22Rv1 (cell line): ENCODE results near the gene DAAM2.

Experiments used
- H3K27ac ChIP-seq: fragments of 450-650 bp; 2 replicates; pipeline ENCODE4 v1.5.1; 2017
- CTCF ChIP-seq: fragments of 450-650 bp; IDR thresholded peaks from 2 replicates; pipeline ENCODE4 v1.5.1; 2017; ENCODE audit warnings: mild to moderate bottlenecking
- ZFX ChIP-seq: fragments of 450-650 bp; IDR thresholded peaks from 2 replicates; pipeline ENCODE4 v1.6.1; 2017; ENCODE audit warnings: antibody characterized with exemption, borderline replicate concordance

Gene DAAM2

GRCh38 chr6:39787322-39787721 is 4.9 kb upstream of the DAAM2 start:
- TF ChIP-seq ZFX (no peak), CTCF (no peak)
- no peak overlapping the region for H3K27ac ChIP-seq

- no peak overlapping the region for H3K27ac ChIP-seq
- no peak for TF ChIP-seq ZFX
- TF ChIP-seq CTCF, result no peak
Observed at GRCh38 chr6:39790772-39791171, 1.4 kb upstream of the DAAM2 start.

GRCh38 chr6:39791311-39791710 is 865 bp upstream of the DAAM2 start:
- TF ChIP-seq ZFX, result no peak
- no peak for TF ChIP-seq CTCF
- H3K27ac ChIP-seq, result no peak overlapping the region

- TF ChIP-seq CTCF (no peak), ZFX (no peak)
Observed at GRCh38 chr6:39792540-39793450, 619 bp downstream of the DAAM2 start.

GRCh38 chr6:39793516-39793915 is 1.3 kb downstream of the DAAM2 start:
- no peak overlapping the region for H3K27ac ChIP-seq
- TF ChIP-seq ZFX (no peak), CTCF (no peak)

More at GRCh38 chr6:39792540-39793450, 619 bp downstream of the DAAM2 start:
- no peak overlapping the region for H3K27ac ChIP-seq

DNA sequence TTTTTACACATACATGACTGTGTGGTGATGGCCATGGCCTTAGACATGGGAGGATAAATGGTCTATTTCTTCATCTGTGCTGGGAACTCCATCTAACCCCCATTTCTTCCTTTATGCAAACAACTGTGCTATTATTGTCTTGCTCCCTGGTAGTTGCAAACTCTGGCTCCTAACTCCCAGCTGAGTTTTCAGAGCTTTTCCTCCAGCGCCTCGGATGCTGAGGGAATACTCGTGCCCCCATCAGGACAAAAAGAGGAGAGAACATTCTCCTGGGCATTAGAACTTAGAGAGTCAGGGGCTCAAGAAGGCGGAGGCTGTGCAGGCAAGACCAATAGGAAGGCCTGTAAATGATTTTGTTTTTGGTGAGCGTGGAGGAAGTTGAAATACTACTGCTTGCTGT is 2.1 kb downstream of the DAAM2 start:
- no peak overlapping the region for H3K27ac ChIP-seq
- TF ChIP-seq ZFX, result no peak

- TF ChIP-seq ZFX (no peak), CTCF (no peak)
- H3K27ac ChIP-seq, result no peak overlapping the region
Observed at GRCh38 chr6:39797751-39798150, 5.6 kb downstream of the DAAM2 start.
